ENCODE measurements around the gene TMEM14A.
"Not testable (repeated sequence)": the region's sequence is repeated elsewhere in the genome, so short reads cannot be mapped to it uniquely, and the experiment has no call there.

TMEM14A gene

DNA sequence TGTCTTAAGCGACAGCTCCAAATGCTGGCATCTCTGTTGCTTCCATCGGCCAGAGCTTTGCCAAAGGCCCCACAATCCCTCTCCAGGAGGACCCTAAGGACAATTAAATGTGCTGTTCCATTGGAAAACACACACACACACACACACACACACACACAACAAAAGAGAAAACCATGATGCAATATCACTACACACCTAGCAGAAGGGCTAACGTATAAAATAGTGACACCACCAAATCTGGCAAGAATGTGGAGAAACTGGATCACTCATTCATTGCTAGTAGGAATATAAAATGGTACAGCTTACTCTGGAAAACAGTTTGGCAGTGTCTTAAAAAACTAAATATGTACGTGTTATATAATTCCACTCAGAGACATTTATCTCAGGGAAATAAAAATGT lies 13.0 kb upstream of the TMEM14A start:
- no peak for DNase-seq (ENCODE audit: low read depth)

DNA sequence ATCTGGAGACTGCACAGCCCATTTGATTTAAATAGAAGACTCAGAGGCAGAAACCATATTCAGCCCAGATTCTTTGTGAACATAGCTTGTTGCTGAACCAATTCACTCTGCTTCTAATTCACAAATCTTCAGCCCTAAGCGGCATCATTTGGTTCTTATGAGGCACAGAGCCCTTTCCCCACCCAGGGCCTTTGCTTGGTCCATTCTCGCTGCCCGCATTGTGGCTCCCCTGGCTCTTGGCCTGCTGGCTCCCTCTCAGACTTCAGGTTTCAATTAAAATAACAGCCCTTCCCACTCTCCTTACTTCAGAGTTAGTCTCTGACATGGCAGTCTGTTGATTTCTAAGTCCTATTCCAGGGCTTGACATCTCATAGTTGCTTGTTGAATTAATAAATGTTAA lies 9.4 kb upstream of the TMEM14A start:
- no peak for DNase-seq (ENCODE audit: low read depth)

DNA sequence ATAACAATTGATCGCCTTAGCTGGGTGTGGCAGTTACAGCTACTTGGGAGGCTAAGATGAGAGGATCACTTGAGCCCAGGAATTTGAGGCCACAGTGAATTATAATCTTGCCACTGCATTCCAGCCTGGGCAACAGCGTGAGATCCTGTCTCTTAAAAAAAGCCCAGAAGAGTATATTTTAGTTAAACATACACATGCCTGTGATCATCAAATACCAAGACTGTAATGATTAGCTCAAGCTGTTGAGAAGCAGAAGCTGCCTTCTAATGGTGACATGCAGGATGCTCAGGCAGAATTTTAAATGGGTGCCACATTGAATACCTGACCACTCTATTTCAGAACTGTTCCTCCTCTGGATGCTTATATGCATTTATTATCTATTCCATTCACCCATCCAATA lies 8.9 kb upstream of the TMEM14A start:
- no peak for DNase-seq (ENCODE audit: low read depth)

DNA sequence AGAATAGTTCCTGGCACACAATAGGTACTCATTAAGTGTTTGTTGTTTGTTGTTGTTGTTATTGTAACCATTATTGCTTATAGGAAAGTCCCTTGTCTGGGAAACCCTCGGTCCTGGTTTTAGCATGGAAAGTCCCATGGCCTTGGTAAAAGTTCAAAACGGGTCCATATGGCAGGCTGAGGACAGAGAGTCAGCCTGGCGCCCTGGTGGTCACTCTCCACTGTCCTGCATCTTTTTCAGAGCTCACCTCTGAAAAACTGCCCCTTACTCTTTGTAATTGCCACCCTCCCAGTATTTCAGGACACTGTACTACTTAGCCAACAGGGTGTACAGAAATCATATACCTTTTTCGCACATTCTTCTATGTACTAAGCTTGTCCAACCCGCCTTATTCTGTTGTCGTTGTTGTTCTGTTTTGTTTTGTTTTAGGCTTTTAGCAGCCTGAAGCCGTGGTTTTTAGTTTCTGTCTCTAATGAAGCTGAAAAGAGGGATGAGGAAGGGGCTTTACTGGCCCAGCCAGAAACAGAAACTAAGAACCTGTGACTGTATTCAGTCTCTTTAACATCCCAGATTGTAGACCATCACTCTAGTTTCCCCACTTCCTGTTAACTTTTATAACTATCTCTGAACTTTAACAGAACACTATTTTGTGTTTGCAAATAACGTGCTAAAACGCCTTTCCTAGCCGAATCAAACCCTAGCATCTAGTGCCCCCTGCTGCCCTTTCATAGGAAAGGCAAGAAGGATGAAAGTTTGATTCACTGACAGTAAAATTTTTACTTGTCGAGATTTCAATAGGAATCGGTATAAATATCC lies 7.6 kb upstream of the TMEM14A start:
- peak; percentile 27 for DNase-seq (ENCODE audit: low read depth)

DNA sequence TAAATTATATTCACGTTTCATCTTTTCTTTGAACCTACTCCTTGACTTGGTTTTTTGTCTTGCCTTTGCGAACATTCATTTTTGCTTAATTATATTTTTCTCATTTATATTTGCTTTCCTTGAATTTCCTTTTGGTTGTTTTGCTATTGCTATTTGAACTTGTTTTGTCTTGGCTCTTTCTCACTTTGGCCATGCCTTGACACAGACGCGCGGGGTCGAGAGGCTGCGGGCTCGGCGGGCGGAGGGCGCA lies 7.1 kb upstream of the TMEM14A start:
- DNase-seq (ENCODE audit: low read depth), result no peak

DNA sequence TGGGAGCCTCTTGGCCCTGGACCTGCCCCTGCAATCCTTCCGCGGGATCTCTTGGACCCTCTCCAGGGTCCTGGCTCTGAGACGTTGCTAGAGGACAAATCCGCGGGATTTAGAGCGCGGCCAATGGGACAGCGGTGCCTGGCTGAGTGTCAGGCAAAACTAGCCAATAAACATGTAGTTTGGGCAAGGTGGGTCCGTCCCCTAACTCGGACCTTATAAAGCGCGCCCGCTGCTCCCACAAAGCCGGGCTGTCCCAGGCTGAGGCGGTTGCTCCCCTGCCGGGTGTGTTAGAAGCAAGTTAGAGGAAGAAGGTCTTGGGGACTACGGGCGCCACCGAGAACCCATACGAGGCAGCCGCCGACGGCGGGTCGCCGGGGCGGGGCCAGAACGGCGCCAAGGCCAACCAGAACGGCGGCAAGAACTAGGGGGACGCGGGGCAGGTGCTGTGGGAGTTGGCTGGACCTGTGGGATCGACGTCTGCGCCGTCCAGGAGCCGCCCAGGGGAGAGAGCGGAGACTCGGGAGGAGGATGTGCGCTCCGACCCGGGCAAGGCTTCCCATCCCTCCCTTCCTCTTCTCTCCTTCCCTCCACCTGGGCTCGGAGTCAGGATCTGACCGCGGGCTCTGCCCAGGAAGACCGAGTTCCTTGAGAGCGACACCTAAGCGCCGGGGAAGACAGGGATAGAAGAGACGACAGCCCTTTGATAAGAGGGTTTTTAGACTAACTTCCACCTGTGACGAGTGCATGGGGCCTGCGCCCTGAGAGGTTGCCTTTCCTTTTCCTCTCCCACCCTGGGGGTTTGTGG lies 6.5 kb upstream of the TMEM14A start:
- DNase-seq (ENCODE audit: low read depth), result peak; percentile 20

DNA sequence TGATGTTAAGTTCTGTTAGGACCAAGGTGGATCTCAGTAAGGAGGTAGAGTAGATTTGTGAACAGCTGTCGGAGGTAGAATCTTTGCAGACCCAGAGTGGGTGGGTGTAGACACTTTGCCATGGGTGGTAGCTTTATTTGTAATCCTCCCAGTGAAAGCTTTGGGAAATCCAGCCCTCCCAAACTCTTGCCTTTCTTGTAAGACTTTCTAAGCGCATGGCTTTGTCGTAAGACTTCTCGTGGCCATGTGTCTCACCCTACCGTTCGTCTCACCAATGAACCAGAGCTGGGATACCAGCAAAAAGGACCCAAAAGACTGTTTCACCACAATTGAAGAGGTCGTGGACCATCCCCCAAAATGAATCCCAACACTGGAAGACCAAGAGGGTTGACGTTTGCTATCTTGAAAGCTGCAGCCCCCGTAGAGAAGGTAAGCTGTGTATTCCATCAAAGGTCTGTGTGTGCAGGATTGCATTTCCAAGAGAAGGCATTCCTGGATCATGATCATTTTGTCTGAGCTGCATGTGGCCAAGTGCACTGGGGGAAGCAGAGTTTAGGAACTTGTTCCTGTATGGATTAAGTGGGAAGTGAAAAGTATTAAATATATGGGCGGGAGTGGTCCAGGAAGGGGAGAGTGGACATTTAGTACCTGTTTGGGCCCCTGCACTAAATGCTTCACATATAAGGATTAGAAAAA lies 5.8 kb upstream of the TMEM14A start:
- DNase-seq (ENCODE audit: low read depth), result no peak

DNA sequence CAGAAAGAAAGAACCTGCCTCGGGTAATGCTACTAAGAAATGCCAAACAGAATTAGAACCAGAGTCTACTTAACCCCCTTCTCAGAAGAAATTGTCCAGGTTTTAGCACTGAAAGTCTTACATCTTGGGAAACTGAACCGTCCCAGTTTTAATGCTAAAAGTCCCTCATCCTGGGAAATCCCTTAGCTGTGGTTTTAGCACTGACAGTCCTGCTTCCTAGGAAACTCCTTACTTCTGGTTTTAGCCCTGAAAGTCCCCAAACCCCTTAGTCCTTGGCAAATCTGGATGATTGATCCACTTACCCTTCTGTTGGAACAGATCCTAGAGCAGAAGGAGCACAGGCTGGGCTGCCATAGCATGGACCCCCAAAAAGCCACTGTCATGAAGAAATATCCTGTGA lies 4.8 kb upstream of the TMEM14A start:
- DNase-seq (ENCODE audit: low read depth), result no peak

DNA sequence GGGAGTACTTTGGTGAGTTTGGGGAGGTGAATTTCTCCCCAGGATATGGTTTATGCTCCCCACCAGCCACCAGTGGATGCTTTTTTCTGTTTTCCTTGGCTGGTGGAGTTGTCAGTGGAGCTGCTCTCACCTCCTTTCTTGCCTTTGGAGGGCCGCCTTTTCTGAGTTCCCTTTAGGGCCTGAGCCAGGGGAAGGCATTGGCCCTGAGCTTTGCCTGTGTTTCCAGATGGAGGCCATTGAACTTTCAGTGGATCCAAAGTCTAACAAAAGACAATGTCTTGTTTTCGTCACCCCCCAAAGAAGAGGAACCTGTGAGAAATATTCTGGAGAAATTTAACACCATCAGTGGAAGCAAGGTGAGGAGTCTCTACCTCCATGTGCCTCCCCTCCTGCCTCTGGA lies 4.4 kb upstream of the TMEM14A start:
- no peak for DNase-seq (ENCODE audit: low read depth)

DNA sequence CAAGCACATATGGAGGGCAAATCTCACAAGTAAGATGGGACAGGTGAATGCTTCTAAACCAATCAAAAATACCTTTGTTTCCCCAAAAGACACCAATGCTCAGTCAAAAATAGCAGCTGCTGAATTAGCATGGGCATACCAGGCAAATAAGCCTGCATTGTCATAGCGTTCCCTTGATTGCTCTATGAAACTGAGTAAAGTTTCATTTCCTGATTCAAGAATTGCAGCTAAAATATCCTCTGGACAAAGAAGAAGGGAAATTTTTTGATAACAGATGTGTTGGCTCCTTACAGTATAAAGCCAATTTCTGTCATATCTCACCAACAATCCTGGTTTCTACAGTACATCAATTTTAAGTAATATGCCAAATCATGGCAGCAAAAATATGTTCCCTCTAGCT lies 3.3 kb upstream of the TMEM14A start:
- no peak for DNase-seq (ENCODE audit: low read depth)

DNA sequence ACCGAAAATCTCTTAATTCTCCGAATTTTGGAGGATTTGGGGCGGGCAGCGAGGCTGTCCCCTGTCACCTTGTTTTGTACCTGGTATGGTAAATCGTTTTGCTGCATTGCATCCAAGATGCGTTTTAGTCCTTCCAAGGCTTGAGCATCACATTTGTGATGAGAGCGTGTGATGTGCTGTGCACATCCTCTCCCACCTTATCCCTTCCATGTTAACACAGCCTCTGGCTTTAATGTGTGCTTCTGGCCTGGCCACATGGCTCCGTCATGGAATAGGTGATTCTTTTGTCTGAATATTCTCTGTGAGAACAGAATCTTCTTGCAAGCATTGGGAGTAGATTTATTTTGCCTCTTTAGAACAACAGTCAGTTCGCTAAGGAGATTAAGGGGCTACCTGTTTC lies 763 bp downstream of the TMEM14A start:
- no peak for DNase-seq (ENCODE audit: low read depth)

DNA sequence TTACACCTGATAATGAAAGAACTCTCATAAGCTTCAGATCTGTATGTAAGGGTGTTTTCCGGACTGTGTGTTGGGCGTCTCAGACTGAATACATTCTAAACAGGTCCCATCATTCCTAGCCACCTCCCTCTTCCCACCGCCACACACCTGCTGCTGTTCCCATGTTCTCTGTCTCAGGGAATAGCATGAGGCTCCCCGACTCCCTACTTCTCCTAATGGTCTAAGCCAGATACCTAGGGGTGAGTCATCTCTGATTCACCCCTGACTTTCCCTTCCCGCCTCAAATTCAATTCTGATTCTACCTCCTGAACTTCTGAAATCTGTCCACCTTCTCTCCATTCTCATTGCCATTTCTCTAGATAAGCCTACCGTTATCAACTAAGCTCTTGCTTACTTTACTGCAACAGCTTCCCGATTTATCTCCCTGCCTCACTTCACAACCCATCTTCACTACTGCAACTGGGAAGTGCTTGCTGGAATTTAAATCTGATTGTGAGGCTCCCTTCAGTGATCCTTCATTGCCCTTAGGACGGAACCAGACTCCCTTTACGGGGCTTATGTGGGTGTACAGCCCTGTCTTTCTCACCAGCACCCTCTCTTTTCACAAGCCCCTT lies 1.6 kb downstream of the TMEM14A start:
- no peak for DNase-seq (ENCODE audit: low read depth)

DNA sequence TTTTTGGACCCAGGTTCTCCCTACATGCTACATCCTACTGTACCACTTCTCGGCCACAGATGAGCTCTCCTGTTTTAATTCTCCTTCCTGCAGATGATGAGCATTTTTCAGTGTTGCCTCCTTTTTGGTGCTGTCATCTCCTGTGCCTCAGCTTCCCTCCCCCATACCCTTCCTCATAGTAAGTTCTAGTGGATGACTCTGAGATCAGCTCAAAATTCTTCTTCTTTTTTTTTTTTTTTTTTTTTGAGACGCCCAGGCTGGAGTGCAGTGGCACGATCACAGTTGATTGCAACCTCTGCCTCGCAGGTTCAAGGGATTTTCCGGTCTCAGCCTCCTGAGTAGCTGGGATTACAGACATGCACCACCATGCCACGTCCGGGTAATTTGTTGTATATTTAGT lies 3.8 kb downstream of the TMEM14A start:
- no peak for DNase-seq (ENCODE audit: low read depth)

DNA sequence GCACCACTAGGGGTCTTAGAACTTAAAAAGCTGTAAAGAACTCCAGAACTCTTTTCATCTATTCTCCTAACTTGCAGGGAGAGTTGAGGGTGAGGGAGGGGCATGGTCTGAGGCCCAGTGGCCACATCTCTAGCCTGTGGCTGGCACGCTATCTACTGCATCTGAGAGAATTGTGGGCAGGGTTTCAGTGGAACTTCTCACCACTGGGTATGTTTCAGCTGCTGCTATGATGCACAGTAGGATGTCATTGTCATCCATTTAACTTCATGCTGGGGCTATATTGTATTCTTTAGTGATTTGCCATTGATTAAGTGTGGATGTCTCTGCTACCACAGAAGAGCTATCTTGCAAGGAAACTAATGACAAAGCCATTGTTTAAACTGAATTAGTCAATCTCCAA lies 4.5 kb downstream of the TMEM14A start:
- DNase-seq (ENCODE audit: low read depth), result no peak

DNA sequence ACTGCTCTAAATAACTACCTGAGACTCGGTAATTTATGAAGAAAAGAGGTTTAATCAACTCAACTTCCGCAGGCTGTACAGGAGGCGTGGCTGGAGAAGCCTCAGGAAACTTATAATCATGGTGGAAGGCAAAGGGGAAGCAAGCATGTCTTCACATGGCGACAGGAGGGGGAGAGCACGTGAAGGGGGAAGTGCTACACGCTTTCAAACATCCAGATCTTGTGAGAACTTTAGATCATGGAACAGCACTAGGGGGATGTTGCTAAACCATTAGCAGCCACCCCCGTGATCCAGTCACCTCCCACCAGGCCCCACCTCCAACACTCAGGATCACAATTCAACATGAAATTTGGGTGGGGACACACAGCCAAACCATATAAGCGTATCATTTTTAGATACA lies 5.7 kb downstream of the TMEM14A start:
- not testable (repeated sequence) for DNase-seq (ENCODE audit: low read depth)

DNA sequence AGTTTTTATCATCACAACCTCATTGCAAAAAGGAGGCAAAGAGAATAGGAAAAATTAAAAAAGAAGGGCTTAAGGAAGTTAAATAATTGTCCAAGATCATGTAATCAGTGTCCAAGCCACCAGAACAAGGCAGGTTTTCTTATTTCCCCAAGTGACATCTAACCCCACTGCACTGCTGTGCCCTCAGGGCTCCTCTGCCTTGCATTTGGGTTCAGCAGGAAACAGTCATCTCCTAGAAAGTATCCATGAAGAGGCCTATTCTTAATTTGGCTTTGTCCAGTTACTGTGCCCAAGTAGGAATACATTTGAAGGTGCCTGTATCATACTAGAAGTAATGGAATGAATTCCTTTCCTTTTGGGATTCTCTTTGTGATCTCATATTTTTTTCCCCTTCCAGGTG lies 10.5 kb downstream of the TMEM14A start:
- no peak for DNase-seq (ENCODE audit: low read depth)

DNA sequence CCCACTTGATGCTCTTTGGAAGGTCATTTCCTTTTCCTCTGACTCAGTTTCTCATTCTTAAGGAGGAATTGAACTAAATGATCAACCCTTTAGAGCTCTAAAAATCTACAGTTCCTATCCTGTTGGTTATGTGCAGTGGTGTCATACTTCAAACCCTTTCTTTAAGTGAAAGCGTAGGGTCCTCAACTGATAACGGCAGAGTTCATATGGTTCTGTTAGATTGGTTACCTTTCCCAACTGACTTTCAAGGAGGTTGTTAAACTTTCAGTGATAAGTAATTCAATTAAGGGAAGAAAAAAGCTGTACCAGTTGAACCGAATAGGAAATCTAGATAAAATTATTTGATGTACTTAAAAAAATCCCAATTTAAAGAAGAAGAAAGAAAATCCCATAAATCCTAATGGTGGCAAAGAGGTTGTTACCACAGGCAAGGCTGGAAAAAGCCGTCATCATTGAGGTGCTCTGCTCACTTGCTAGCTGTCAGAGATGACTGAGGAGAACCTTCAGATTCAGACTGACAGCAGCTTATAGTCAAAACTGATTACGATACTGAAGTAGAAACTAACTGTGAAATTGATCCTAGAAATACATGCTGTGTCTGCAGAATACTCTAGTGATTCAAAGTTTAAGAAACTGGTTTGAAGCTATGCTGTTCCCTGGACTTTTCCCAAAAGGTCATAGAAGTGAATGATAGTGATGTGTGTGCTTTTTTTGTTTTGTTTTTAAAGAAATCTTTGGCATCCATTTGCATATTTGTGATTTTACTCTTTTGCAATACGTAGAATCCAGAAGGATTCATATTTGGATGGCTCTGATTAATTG lies 16.2 kb downstream of the TMEM14A start:
- no peak for DNase-seq (ENCODE audit: low read depth)

DNA sequence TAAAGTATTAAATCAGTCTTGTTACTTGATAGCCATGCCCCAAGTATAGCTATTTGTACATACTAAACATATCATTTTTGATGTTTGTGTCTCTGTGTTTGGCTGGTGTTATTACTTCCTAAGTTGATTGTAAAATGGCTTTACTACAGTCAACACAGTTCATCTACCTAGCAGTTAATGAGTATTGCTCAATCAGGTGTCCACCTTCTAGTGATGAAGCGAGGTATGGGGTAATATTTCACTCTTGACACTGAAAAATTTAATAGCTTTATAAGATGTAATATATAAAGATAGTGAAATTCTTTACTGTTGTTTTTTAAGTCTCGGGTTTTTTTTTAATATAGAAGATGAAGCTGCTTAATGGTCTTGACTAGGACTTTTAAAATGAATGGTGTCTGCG lies 18.9 kb downstream of the TMEM14A start:
- no peak for DNase-seq (ENCODE audit: low read depth)

DNA sequence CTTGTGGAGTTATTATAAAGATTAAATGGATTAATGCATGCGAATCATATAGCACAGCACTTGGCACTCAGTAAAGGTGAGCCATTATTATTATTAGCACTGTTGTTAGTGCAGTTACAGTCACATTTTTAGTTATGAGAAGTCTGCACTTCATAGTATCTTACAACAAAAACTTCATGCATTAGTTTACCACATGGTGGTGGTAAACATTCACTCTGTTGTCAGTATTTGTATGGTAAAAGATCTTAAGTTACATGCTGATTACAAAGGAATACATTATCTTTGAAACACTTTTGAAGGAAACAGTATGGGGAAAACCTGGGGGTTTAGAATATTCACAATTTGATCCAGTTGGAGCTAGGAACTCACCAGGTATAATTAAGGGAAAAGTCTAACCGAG lies 20.8 kb downstream of the TMEM14A start:
- DNase-seq (ENCODE audit: low read depth), result no peak

DNA sequence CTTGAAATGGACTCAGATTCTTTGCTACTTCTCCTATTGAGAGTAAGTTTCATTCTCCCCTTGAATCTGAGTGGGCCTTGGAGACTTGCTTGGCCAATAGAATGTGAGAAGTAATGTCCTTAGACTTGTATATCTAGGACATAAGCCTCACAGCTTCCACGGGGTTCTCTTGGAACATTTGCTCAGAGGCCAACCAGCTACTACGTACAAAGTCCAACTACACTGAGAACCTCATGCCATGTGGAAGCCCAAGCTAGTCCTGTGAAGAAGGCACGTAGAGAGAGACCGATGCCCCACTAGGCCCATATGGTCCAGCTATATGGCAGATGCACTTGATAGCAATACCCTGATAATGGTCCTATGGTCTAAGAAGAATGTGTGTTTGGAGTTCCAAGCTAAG lies 22.9 kb downstream of the TMEM14A start:
- DNase-seq (ENCODE audit: low read depth), result no peak

DNA sequence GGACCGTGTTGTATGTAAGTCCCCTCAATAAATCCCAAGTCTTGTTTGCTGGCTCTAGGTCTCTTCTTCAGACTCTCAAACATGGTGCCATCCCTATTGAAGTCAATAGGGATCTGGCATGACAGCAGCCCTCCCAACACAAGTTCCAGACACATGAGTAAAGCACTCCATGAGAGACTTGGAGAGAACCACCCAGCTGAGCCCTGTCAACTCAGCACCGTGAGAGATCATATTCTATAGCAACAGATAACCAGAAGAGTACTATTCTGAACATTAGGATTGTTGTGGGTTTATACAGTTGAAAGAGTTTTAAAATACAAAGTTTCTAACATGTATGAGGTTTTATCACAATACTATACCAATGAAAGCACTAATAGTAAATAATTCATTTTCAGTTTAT lies 23.5 kb downstream of the TMEM14A start:
- DNase-seq (ENCODE audit: low read depth), result no peak

DNA sequence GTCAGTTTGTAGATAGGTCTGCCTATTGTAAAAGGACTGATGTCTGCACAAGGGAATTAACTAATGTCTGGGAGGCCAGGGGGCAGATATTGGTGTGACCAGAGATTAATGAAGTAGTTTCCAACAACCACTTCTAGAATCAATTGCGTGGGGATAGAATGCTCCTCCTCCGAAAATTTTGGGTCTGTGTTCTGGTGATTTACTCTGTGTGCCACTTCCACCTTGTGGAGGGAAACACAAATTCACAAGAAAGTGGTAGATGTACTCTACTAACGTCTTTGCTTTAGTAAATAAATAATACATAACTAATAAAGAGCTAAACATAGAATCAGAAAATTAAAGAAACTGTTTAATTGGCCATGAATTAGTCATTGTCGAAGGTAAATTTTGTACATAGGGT lies 25.5 kb downstream of the TMEM14A start:
- no peak for DNase-seq (ENCODE audit: low read depth)

Measured in activated gamma-delta T cell treated with anti-CD3 and anti-CD28 coated beads, Interleukin-2, amount 50 U/mL, for 16 hours (primary cell).